ENCODE measurements around the gene PHYHIPL.

The PHYHIPL gene

GRCh38 chr10:59257224-59257623 is 80.8 kb downstream of the PHYHIPL start:
- no peak for DNase-seq (ENCODE audit: low read depth in 2 of 2)

GRCh38 chr10:59258890-59259289 is 82.4 kb downstream of the PHYHIPL start:
- DNase-seq (ENCODE audit: low read depth in 2 of 2): no peak

- no peak for DNase-seq (ENCODE audit: low read depth in 2 of 2)
Measured at GRCh38 chr10:59265141-59265540, 88.7 kb downstream of the PHYHIPL start.

GRCh38 chr10:59266321-59266720 is 89.9 kb downstream of the PHYHIPL start:
- no peak for DNase-seq (ENCODE audit: low read depth in 2 of 2)

- DNase-seq (ENCODE audit: low read depth in 2 of 2): no peak
Measured at GRCh38 chr10:59268460-59268859, 92.0 kb downstream of the PHYHIPL start.

GRCh38 chr10:59269651-59270050 is 93.2 kb downstream of the PHYHIPL start:
- DNase-seq (ENCODE audit: low read depth in 2 of 2): no peak

- no peak for DNase-seq (ENCODE audit: low read depth in 2 of 2)
Measured at GRCh38 chr10:59270492-59270891, 94.0 kb downstream of the PHYHIPL start.

GRCh38 chr10:59271160-59271559 is 94.7 kb downstream of the PHYHIPL start:
- no peak for DNase-seq (ENCODE audit: low read depth in 2 of 2)

- no peak for DNase-seq (ENCODE audit: low read depth in 2 of 2)
Measured at GRCh38 chr10:59272061-59272460, 95.6 kb downstream of the PHYHIPL start.

- no peak for DNase-seq (ENCODE audit: low read depth in 2 of 2)
Measured at GRCh38 chr10:59273445-59273844, 97.0 kb downstream of the PHYHIPL start.

- no peak for DNase-seq (ENCODE audit: low read depth in 2 of 2)
Measured at GRCh38 chr10:59276133-59276532, 99.7 kb downstream of the PHYHIPL start.

- no peak for DNase-seq (ENCODE audit: low read depth in 2 of 2)
Measured at GRCh38 chr10:59276919-59277318, 100.5 kb downstream of the PHYHIPL start.

GRCh38 chr10:59279476-59279875 is 103.0 kb downstream of the PHYHIPL start:
- DNase-seq (ENCODE audit: low read depth in 2 of 2): no peak

- no peak for DNase-seq (ENCODE audit: low read depth in 2 of 2)
Measured at GRCh38 chr10:59279991-59280505, 103.6 kb downstream of the PHYHIPL start.

GRCh38 chr10:59281861-59282260 is 105.4 kb downstream of the PHYHIPL start:
- DNase-seq (ENCODE audit: low read depth in 2 of 2): no peak

- DNase-seq (ENCODE audit: low read depth in 2 of 2): no peak
Measured at GRCh38 chr10:59283456-59284091, 107.1 kb downstream of the PHYHIPL start.

GRCh38 chr10:59284118-59284975 is 107.9 kb downstream of the PHYHIPL start:
- no peak for DNase-seq (ENCODE audit: low read depth in 2 of 2)

- DNase-seq (ENCODE audit: low read depth in 2 of 2): no peak
Measured at GRCh38 chr10:59285073-59285472, 108.6 kb downstream of the PHYHIPL start.

GRCh38 chr10:59285848-59286247 is 109.4 kb downstream of the PHYHIPL start:
- no peak for DNase-seq (ENCODE audit: low read depth in 2 of 2)

- no peak for DNase-seq (ENCODE audit: low read depth in 2 of 2)
Measured at GRCh38 chr10:59287587-59288255, 111.3 kb downstream of the PHYHIPL start.

- DNase-seq (ENCODE audit: low read depth in 2 of 2): no peak
Measured at GRCh38 chr10:59289853-59290252, 113.4 kb downstream of the PHYHIPL start.

- no peak for DNase-seq (ENCODE audit: low read depth in 2 of 2)
Measured at GRCh38 chr10:59290448-59290847, 114.0 kb downstream of the PHYHIPL start.

Data from stimulated activated CD4-positive, alpha-beta T cell treated with anti-CD3 and anti-CD28 coated beads, Interleukin-1b, Interleukin-23, amount 100 ng/mL, for 1 hour (primary cell).